Measurements from ENCODE around the gene RAB4B. TPM values are rescaled to one million over a fixed set of nuclear protein-coding genes. Genes with fewer than 3 reads are reported as not detected.
"Not testable (repeated sequence)": the region's sequence is repeated elsewhere in the genome, so short reads cannot be mapped to it uniquely, and the experiment has no call there.

The RAB4B gene
- total and polyA plus RNA-seq, 10 donors: 36.8 to 95.3 (median 58.8) TPM

DNA sequence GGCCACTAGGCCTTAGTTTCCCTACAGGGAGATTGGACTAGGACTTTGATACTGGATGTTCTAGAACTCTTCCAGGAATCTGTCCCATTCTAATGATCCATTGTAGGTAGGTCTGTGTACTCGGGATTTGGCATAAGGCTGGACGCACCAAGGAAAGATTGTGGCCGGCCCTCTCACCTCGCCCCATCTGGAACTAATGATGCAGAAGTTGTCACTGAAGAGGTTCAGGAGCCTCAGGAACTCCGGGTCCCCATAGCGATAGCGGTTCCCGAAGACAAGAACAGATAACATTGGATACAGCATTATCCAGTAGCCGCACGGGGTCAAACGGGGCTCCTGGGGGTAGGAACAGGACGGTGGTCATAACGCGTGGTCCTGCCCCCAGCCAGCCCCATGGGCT lies 32.1 kb downstream of the RAB4B start:
- WGBS, 5 donors: 66 to 81% (median 69%) methylated on average over 11 to 14 of the region's 14 CpGs
- peak overlapping the region; percentile 14 to 98 (median 82) for H3K27ac ChIP-seq
- H3K4me3 ChIP-seq: peak overlapping the region in 7 of 8 donors; percentile 37 to 73 (median 48)
- no peaks in the 10 kb centered on the region for H3K27me3 ChIP-seq (replicated peaks in 1 of 7)
- no peaks in the 10 kb centered on the region for H3K9me3 ChIP-seq
- DNase-seq: peak; percentile 65
- intact Hi-C loops (cut with DNase I; ENCODE audit: low total_unique reads): no loop called here
- peaks cover 59 to 89% (median 74%) of the 10 kb centered on the region in 6 donors for H3K4me1 ChIP-seq
- H3K36me3 ChIP-seq: peaks cover 0 to 50% (median 29%) of the 10 kb centered on the region in 6 donors
- TF ChIP-seq POLR2A (IDR thresholded peaks at IDR 0.05) (no peak), POLR2AphosphoS5 (IDR thresholded peaks at IDR 0.05) (no peak)
- TF ChIP-seq, protein P1, sequence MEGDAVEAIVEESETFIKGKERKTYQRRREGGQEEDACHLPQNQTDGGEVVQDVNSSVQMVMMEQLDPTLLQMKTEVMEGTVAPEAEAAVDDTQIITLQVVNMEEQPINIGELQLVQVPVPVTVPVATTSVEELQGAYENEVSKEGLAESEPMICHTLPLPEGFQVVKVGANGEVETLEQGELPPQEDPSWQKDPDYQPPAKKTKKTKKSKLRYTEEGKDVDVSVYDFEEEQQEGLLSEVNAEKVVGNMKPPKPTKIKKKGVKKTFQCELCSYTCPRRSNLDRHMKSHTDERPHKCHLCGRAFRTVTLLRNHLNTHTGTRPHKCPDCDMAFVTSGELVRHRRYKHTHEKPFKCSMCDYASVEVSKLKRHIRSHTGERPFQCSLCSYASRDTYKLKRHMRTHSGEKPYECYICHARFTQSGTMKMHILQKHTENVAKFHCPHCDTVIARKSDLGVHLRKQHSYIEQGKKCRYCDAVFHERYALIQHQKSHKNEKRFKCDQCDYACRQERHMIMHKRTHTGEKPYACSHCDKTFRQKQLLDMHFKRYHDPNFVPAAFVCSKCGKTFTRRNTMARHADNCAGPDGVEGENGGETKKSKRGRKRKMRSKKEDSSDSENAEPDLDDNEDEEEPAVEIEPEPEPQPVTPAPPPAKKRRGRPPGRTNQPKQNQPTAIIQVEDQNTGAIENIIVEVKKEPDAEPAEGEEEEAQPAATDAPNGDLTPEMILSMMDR (IDR thresholded peaks at IDR 0.05 in 8 of 11, conservative IDR thresholded peaks at IDR 0.05 in 3 of 11): no peak

DNA sequence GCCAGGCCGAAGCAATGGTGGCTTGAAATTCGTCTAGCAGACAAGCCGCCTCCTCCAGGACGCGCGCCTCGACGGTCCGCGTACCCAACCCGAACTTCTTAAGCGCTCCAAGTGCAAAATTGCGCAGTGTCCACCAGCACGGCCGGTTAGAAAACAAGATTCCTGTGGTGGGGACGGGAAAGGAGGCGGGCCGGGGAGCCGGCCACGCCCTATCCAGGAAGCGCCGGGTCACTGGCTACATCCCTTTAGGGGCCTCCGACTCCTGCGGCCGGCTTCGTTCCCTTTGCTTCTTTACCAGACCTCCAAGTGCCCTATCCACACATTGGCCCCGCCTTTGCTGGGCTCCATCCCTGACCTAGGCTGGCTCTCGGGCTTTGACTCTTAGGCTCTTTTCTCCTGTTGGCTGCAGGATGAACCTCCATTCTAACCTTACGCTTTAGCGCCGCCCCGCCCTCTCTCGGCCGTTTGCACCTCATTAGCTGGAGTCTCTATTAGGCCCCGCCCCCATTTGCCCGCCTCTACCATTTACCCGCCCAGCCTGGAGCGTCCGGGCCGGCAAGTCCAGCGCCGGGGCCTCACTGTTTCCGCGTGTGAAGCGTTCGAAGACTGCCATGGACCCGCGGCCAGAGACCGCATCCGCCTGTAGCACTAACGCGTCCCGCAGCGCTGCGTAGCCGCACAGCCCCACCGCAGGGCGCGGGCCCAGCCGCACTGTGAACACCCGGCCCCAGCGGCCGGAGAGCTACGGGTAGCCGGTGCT lies 32.8 kb downstream of the RAB4B start:
- intact Hi-C loops (cut with DNase I; ENCODE audit: low total_unique reads); H3K9me3 ChIP-seq; H3K27me3 ChIP-seq (replicated peaks in 1 of 7): not testable (repeated sequence)
- Histone ChIP-seq H3K36me3 (peaks cover 0 to 43% (median 25%) of the 10 kb centered on the region in 6 donors), H3K4me3 (peak overlapping the region; percentile 33 to 73 (median 48)), H3K27ac (peak overlapping the region in 7 of 8 donors; percentile 77 to 98 (median 83)), H3K4me1 (peaks cover 52 to 82% (median 67%) of the 10 kb centered on the region in 6 donors)
- 1 to 11% (median 6%) methylated on average over 18 to 65 of the region's 65 CpGs for WGBS, 5 donors
- TF ChIP-seq, protein P1 (IDR thresholded peaks at IDR 0.05 in 8 of 11, conservative IDR thresholded peaks at IDR 0.05 in 3 of 11): peak in 5 of 11 experiments; percentile 12 to 44 (median 32)
- TF ChIP-seq POLR2AphosphoS5 (IDR thresholded peaks at IDR 0.05): peak; percentile 57 to 79 (median 71)
- DNase-seq: peak; percentile 94

DNA sequence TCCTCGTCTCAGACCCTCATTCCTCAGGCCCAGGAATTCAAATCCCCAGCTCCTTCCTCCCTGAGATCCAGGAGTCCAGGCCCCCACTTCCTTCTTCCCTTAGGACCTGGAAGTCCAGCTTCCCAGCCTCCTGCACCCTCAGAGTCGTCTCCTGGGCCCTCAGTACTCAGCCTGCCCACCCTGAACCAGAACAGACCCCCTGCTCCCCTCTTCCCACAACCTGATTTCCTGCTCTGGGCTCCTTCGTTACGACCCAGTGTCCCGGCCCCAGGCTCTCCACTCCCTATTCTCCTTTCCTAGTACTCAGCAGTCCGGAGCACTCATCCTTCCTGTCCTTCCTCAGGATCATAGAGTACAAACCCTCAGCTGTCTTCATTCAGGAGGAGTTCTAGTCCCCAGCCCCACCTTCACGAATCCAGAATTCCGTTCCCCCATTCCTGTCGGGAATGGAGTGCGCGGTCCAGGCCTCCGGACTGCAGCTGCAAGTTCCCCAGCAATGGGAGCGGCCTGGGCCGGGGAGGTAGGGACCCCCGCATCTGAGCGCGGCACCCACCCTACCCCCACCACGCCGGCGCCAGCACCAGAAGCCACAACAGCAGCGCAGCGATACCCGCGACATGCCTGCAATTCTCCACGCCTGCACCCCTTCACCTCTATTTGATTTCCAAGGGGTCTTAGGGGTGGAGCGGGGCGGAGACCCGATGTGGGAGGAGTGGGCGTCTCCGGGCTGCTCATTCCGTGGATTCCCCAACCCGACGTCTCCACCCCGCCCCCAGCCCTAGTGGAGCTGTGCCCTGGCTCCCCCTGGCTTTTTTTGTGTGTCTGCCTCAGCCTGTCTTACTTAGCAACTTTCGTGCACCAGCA lies 33.7 kb downstream of the RAB4B start:
- Histone ChIP-seq H3K9me3 (no peaks in the 10 kb centered on the region), H3K27me3 (replicated peaks in 1 of 7) (no peaks in the 10 kb centered on the region), H3K4me1 (peaks cover 45 to 76% (median 58%) of the 10 kb centered on the region in 6 donors), H3K4me3 (peak overlapping the region; percentile 16 to 73 (median 48)), H3K27ac (peak overlapping the region in 6 of 8 donors; percentile 79 to 98 (median 90)), H3K36me3 (peaks cover 0 to 34% (median 25%) of the 10 kb centered on the region in 6 donors)
- intact Hi-C loops (cut with DNase I; ENCODE audit: low total_unique reads): no loop called here
- DNase-seq: peak; percentile 84
- WGBS, 5 donors: 8 to 17% (median 12%) methylated on average over 25 to 35 of the region's 35 CpGs
- TF ChIP-seq POLR2AphosphoS5 (IDR thresholded peaks at IDR 0.05) (peak in 1 of 3 donors; percentile 63), POLR2A (IDR thresholded peaks at IDR 0.05) (no peak)
- TF ChIP-seq, protein P1 (IDR thresholded peaks at IDR 0.05 in 8 of 11, conservative IDR thresholded peaks at IDR 0.05 in 3 of 11): peak in 3 of 11 experiments; percentile 14 to 43 (median 16)

DNA sequence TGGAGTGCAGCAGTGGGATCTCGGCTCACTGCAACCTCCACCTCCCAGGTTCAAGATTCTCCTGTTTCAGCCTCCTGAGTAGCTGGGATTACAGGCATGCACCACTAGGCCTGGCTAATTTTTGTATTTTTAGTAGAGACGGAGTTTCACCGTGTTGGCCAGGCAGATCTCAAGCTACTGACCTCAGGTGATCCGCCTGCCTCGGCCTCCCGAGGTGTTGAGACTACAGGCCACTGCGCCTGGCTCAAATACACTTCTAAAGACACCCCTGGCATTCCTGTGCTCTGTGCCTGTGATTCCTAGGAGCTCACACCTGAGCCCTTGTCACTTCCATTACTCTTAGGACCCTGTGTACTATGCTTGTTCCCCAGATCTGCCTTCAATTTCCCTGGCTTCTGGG lies 34.5 kb downstream of the RAB4B start:
- peaks cover 36 to 74% (median 51%) of the 10 kb centered on the region in 6 donors for H3K4me1 ChIP-seq
- H3K9me3 ChIP-seq; H3K4me3 ChIP-seq; DNase-seq; H3K27me3 ChIP-seq (replicated peaks in 1 of 7); intact Hi-C loops (cut with DNase I; ENCODE audit: low total_unique reads): not testable (repeated sequence)
- peak overlapping the region in 3 of 8 donors; percentile 23 to 98 (median 38) for H3K27ac ChIP-seq
- H3K36me3 ChIP-seq: peaks cover 0 to 26% (median 20%) of the 10 kb centered on the region in 6 donors
- WGBS, 5 donors: 84 to 93% (median 86%) methylated on average over 7 of the region's 7 CpGs
